Endothelial cell of umbilical vein (primary cell): ENCODE results near the gene LCN15. TPM values are rescaled to one million over a fixed set of nuclear protein-coding genes. Genes with fewer than 3 reads are reported as not detected.

Source experiments
- BruUV-seq: library from RNA; stranded (reverse); fragments of 400-500 nt; replicated peaks from 2 replicates; lab custom pipeline; 2021; lab: Mats Ljungman, UMichigan
- CTCF ChIA-PET: fragments of 300-600, 350-600 bp; sonication (Branson Sonifier 250); formaldehyde crosslinking; loops from one replicate; lab custom pipeline; 2021; ENCODE audit warnings: antibody characterized with exemption, inconsistent platforms; lab: Charles Lee
- POLR2A ChIA-PET: fragments of 300-600, 350-600 bp; sonication (Branson Sonifier 250); formaldehyde crosslinking; loops from one replicate; lab custom pipeline; 2021; ENCODE audit warnings: antibody characterized with exemption, inconsistent platforms; lab: Charles Lee
- DNase-seq: peaks from one replicate; pipeline ENCODE4 v3.0.0-alpha.2; 2011; ENCODE audit warnings: low read depth, low spot score
- FAIRE-seq: peaks from 2 replicates; lab custom pipeline; 2011; peaks lifted over from hg19 to GRCh38; lab: Jason Lieb, UNC
- H2AFZ ChIP-seq: 2 replicates; pipeline ENCODE4 v1.6.0; 2012; ENCODE audit warnings: low read depth, low read length, control low read depth, inconsistent platforms
- H3K27ac ChIP-seq: 2 replicates; pipeline ENCODE4 v1.5.1; 2011; ENCODE audit warnings: low read depth, mild to moderate bottlenecking, control low read depth, low read length, moderate library complexity; ENCODE audit not compliant: insufficient read depth
- H3K27me3 ChIP-seq, 2 experiments: 2 replicates each; pipeline versions ENCODE4 v1.6.0 to v1.6.1; 2011; ENCODE audit warnings: low read length in 2 of 2, mixed read lengths in 1 of 2; ENCODE audit not compliant: control insufficient read depth in 2 of 2, insufficient read depth in 2 of 2
- H3K36me3 ChIP-seq, 2 experiments: 2 replicates in 1 of 2; 3 replicates in 1 of 2; pipeline ENCODE4 v1.5.1; 2011; ENCODE audit warnings: low read length in 2 of 2, mild to moderate bottlenecking in 1 of 2, moderate library complexity in 1 of 2; ENCODE audit not compliant: control insufficient read depth in 2 of 2, insufficient read depth in 2 of 2; ENCODE audit errors: extremely low read depth in 1 of 2
- H3K4me1 ChIP-seq: 3 replicates; pipeline ENCODE4 v1.5.1; 2011; ENCODE audit warnings: mild to moderate bottlenecking, low read length; ENCODE audit not compliant: control insufficient read depth, insufficient read depth; ENCODE audit errors: extremely low read depth
- H3K4me2 ChIP-seq: 2 replicates; pipeline ENCODE4 v1.6.1; 2011; ENCODE audit warnings: low read length, control low read depth, mixed read lengths; ENCODE audit not compliant: insufficient read depth
- H3K4me3 ChIP-seq, 3 experiments: fragments of 200-600 bp in 1 of 3; sonication (generic), shearing (Covaris generic) in 1 of 3; replicated peaks in 1 of 3; 2 replicates each; pipeline ENCODE4 v1.5.1; 2011 to 2016; ENCODE audit warnings: control low read depth in 3 of 3, low read length in 3 of 3, mild to moderate bottlenecking in 2 of 3, inconsistent platforms in 1 of 3, low read depth in 1 of 3, moderate library complexity in 1 of 3; ENCODE audit not compliant: insufficient read depth in 1 of 3
- H3K79me2 ChIP-seq: 2 replicates; pipeline ENCODE4 v1.6.0; 2012; ENCODE audit warnings: low read length, inconsistent platforms; ENCODE audit not compliant: control insufficient read depth, insufficient read depth
- H3K9ac ChIP-seq: replicated peaks from 2 replicates; pipeline ENCODE3; 2011; ENCODE audit warnings: low read length, control low read depth; ENCODE audit not compliant: insufficient read depth; ENCODE audit errors: extremely low read depth
- H3K9me1 ChIP-seq: replicated peaks from 3 replicates; pipeline ENCODE4 v1.6.0; 2011; ENCODE audit warnings: mild to moderate bottlenecking, low read length; ENCODE audit not compliant: control insufficient read depth, insufficient read depth; ENCODE audit errors: extremely low read depth
- H3K9me3 ChIP-seq: replicated peaks from 2 replicates; pipeline ENCODE4 v1.5.1; 2012; ENCODE audit warnings: low read length, inconsistent platforms; ENCODE audit not compliant: control insufficient read depth, insufficient read depth
- H4K20me1 ChIP-seq: replicated peaks from 2 replicates; pipeline ENCODE3; 2011; ENCODE audit warnings: mild to moderate bottlenecking, low read length; ENCODE audit not compliant: control insufficient read depth, insufficient read depth; ENCODE audit errors: extremely low read depth
- CTCF ChIP-seq, 2 donors: IDR thresholded peaks; 1 replicate in 1 of 2; 2 replicates in 1 of 2; pipeline ENCODE4 v1.5.1; 2011; ENCODE audit warnings: low read length in 2 of 2, mild to moderate bottlenecking in 2 of 2, moderate library complexity in 2 of 2, control low read depth in 1 of 2, inconsistent platforms in 1 of 2, low read depth in 1 of 2; ENCODE audit not compliant: insufficient read depth in 1 of 2; ENCODE audit errors: extremely low read depth in 1 of 2
- EZH2 ChIP-seq: IDR thresholded peaks from 2 replicates; pipeline ENCODE4 v1.6.1; 2012; ENCODE audit warnings: borderline replicate concordance, low read depth, mild to moderate bottlenecking, moderate library complexity, low read length, inconsistent platforms; ENCODE audit not compliant: severe bottlenecking
- FOS ChIP-seq: IDR thresholded peaks from 2 replicates; pipeline ENCODE4 v1.6.1; 2011; ENCODE audit warnings: mild to moderate bottlenecking, low read length, moderate library complexity, borderline replicate concordance; ENCODE audit not compliant: insufficient read depth
- GATA2 ChIP-seq: IDR thresholded peaks from 2 replicates; pipeline ENCODE4 v1.7.0; 2011; ENCODE audit warnings: low read depth, mild to moderate bottlenecking, moderate library complexity, mixed read lengths, low read length; ENCODE audit not compliant: insufficient read length, insufficient read depth
- JUN ChIP-seq: IDR thresholded peaks from 2 replicates; pipeline ENCODE4 v1.6.1; 2011; ENCODE audit warnings: borderline replicate concordance, low read depth; ENCODE audit not compliant: insufficient read length, insufficient read depth
- MAX ChIP-seq: IDR thresholded peaks from 2 replicates; pipeline ENCODE4 v1.6.1; 2011; ENCODE audit not compliant: insufficient read depth, insufficient read length
- POLR2AphosphoS5 ChIP-seq: IDR thresholded peaks from 2 replicates; pipeline ENCODE4 v1.6.1; 2012; ENCODE audit warnings: low read depth, mild to moderate bottlenecking, control low read depth, low read length, moderate library complexity; ENCODE audit not compliant: insufficient read depth
- dilution Hi-C: fragments of 300-500 bp; cut with MboI; formaldehyde crosslinking; loops from one replicate; pipeline ENCODE4 v1.15.0; 2019; ENCODE audit warnings: low sequenced_read_pairs; ENCODE audit not compliant: extremely low pct_ligation_motif_present
- intact Hi-C: fragments of 100-400 bp; cut with micrococcal nuclease; formaldehyde crosslinking; loops from one replicate; pipeline ENCODE4 v1.10.0; 2022
- polyA plus RNA-seq, 4 experiments: library from polyadenylated mRNA; depleted of rRNA in 3 of 4; stranded (reverse) in 3 of 4; unstranded in 1 of 4; fragments of >200 nt; gene quantifications; 2 replicates each; pipeline versions ENCODE4 v1.2.1 to v1.2.3, GENCODE V29; 2011 to 2012; ENCODE audit warnings: missing spikeins in 1 of 4
- total RNA-seq: library from RNA; stranded (reverse); gene quantifications from 2 replicates; pipeline ENCODE4 v1.2.3, GENCODE V29; 2021

Gene LCN15
- total and polyA plus RNA-seq, 2 donors (not counting 3 experiments of a cell fraction or from before 2014, with no cell fraction given) = not detected

DNA sequence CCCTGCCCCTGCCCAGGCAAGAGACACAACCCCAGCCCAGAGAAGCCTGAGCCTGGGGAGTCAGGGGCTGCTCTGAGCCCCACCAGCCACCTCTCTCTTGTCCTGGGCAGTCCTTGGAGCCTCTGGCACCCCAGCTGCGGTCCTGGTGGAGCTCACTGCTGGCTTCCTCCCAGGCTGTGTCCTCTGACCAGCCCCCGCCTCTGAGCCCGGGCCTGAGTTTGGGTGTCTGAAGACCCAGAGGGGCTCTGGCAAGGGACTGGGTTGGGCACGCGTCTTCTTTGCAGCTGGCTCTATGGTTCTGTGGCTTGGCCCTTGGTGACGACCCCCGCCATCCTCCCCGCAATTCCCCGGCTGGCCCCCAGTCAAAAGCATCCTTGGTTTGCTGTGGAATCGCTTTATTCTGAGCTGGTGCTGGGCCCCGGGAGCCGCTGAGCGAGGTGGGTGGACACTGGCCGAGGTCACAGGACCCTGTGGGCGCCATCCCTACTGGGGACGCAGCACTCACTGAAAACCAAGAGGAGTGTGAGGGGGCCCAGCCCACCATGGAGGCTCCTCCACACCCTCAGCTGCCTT, 20.6 kb downstream of the LCN15 start:
- no peak for TF ChIP-seq FOS
- TF ChIP-seq EZH2 = no peak
- TF ChIP-seq CTCF (IDR thresholded peaks at IDR 0.05; ENCODE audit: extremely low read depth in 1 of 2, insufficient read depth in 1 of 2, low read depth in 1 of 2, low read length in 2 of 2) = no peak
- no peak for TF ChIP-seq GATA2
- TF ChIP-seq MAX = no peak
- no peak for TF ChIP-seq POLR2AphosphoS5
- TF ChIP-seq JUN = no peak
- H3K79me2 ChIP-seq = no peaks in the 10 kb centered on the region
- H3K4me2 ChIP-seq = no peak overlapping the region
- no peaks in the 10 kb centered on the region for H3K9me3 ChIP-seq
- no peaks in the 10 kb centered on the region for H3K9me1 ChIP-seq
- no peak overlapping the region for H2AFZ ChIP-seq
- ChIA-PET POLR2A (interaction anchor here (1.0 kb wide), 1 partner anchor 16 kb away, joined by 3 read pairs; no protein-coding TSS in a partner anchor), CTCF (interaction anchor here (1.0 to 6.0 kb wide), 3 partner anchors 14 to 57 kb away, joined by 3 to 31 read pairs (median 5); no protein-coding TSS in a partner anchor)
- no peaks in the 10 kb centered on the region for H3K36me3 ChIP-seq
- intact Hi-C loops (no loop called here), dilution Hi-C loops (no loop called here)
- DNase-seq (no peak), FAIRE-seq (no peak)
- H3K9ac ChIP-seq = no peak overlapping the region
- no peak overlapping the region for H3K27ac ChIP-seq
- no peaks in the 10 kb centered on the region for H4K20me1 ChIP-seq
- H3K27me3 ChIP-seq = peaks cover 0 to 5% of the 10 kb centered on the region in 2 experiments
- no TSS peak for BruUV-seq
- no peak overlapping the region for H3K4me3 ChIP-seq
- H3K4me1 ChIP-seq = no peaks in the 10 kb centered on the region
